Panc1 (cell line): ENCODE data around the gene WDR11. TPM values are rescaled to one million over a fixed set of nuclear protein-coding genes. Genes with fewer than 3 reads are reported as not detected.

Experiments
- ATAC-seq: fragments of 200-7000 bp; cut with Tn5 transposase; 2 replicates; pipeline ENCODE4 v1.9.1; 2020; ENCODE audit warnings: mild to moderate bottlenecking, moderate library complexity
- BruUV-seq: library from RNA; stranded (reverse); fragments of 400-500 nt; replicated peaks from 2 replicates; lab custom pipeline; 2021; lab: Mats Ljungman, UMichigan
- CTCF ChIA-PET: fragments of 300-600 bp; sonication (Branson Sonifier 250); formaldehyde crosslinking; loops from one replicate; lab custom pipeline; 2022; ENCODE audit warnings: antibody characterized with exemption; lab: Charles Lee
- POLR2A ChIA-PET: fragments of 300-600 bp; sonication (Branson Sonifier 250); formaldehyde crosslinking; loops from one replicate; lab custom pipeline; 2022; ENCODE audit warnings: antibody characterized with exemption; lab: Charles Lee
- DNase-seq: peaks from one replicate; pipeline ENCODE4 v3.0.0-alpha.2; 2010; ENCODE audit warnings: low read depth, low spot score
- H3K27ac ChIP-seq: 2 replicates; pipeline ENCODE4 v1.5.1; 2011; ENCODE audit warnings: mild to moderate bottlenecking, low read length, inconsistent platforms
- H3K27me3 ChIP-seq: fragments of 200-500 bp; sonication (Bioruptor generic); 2 replicates; pipeline ENCODE4 v1.6.0; 2014; ENCODE audit warnings: low read length, inconsistent platforms; ENCODE audit not compliant: control insufficient read depth, insufficient read depth
- H3K36me3 ChIP-seq: fragments of 200-500 bp; sonication (Bioruptor generic); 2 replicates; pipeline ENCODE4 v1.5.1; 2014; ENCODE audit warnings: inconsistent platforms, mild to moderate bottlenecking, low read length, moderate library complexity; ENCODE audit not compliant: control insufficient read depth, insufficient read depth
- H3K4me1 ChIP-seq: 2 replicates; pipeline ENCODE4 v1.5.1; 2011; ENCODE audit warnings: inconsistent platforms, mild to moderate bottlenecking, low read length, moderate library complexity; ENCODE audit not compliant: control insufficient read depth, insufficient read depth
- H3K4me3 ChIP-seq, 2 experiments: 2 replicates each; pipeline ENCODE4 v1.5.1; 2011 to 2012; ENCODE audit warnings: low read depth in 2 of 2, low read length in 2 of 2, mild to moderate bottlenecking in 2 of 2, inconsistent platforms in 1 of 2, moderate library complexity in 1 of 2
- H3K9me3 ChIP-seq: fragments of 200-500 bp; sonication (Bioruptor generic); 2 replicates; pipeline ENCODE4 v1.5.1; 2014; ENCODE audit warnings: low read depth, mild to moderate bottlenecking, inconsistent platforms, low read length, moderate library complexity; ENCODE audit not compliant: control insufficient read depth, insufficient read depth
- POLR2AphosphoS5 ChIP-seq: IDR thresholded peaks from 2 replicates; pipeline ENCODE4 v1.6.1; 2012; ENCODE audit warnings: mild to moderate bottlenecking, low read depth, low read length, moderate library complexity
- REST ChIP-seq, 2 experiments: IDR thresholded peaks; 2 replicates each; pipeline ENCODE4 v1.6.1; 2011 to 2012; ENCODE audit warnings: low read depth in 2 of 2, control low read depth in 1 of 2, low read length in 1 of 2, mild to moderate bottlenecking in 1 of 2, moderate library complexity in 1 of 2; ENCODE audit not compliant: insufficient read depth in 1 of 2
- SIN3A ChIP-seq: IDR thresholded peaks from 2 replicates; pipeline ENCODE4 v1.6.1; 2012; ENCODE audit warnings: low read depth, mild to moderate bottlenecking, low read length, moderate library complexity, borderline replicate concordance; ENCODE audit not compliant: insufficient read depth
- TCF7L2 ChIP-seq: IDR thresholded peaks from 2 replicates; pipeline ENCODE4 v1.6.1; 2011; ENCODE audit warnings: mild to moderate bottlenecking, low read depth, low read length, inconsistent platforms
- in situ Hi-C: cut with HindIII; loops from 2 replicates; pipeline ENCODE4 v1.10.0; 2016; ENCODE audit warnings: low sequenced_read_pairs, low pct_unique_long_range_greater_than_20kb
- intact Hi-C: fragments of 100-400 bp; cut with micrococcal nuclease; formaldehyde crosslinking; loops from one replicate; pipeline ENCODE4 v1.10.0; 2022; ENCODE audit not compliant: unreplicated experiment
- total RNA-seq: library from RNA; stranded (reverse); gene quantifications from one replicate; pipeline ENCODE4 v1.2.1, GENCODE V29; 2021; ENCODE audit not compliant: unreplicated experiment
- TF ChIP-seq, protein P1 (sequence below): fragments of 450-650 bp; IDR thresholded peaks from 2 replicates; pipeline ENCODE4 v1.5.1; 2017; ENCODE audit warnings: mild to moderate bottlenecking

Gene WDR11
- total RNA-seq, 1 experiment from 2014 or later, result 59.3 TPM

GRCh38 chr10:120946497-120946896 lies 95.3 kb downstream of the WDR11 start:
- intact Hi-C loops, result no loop called here
- Histone ChIP-seq H3K27ac (no peak overlapping the region), H3K27me3 (peaks cover 18% of the 10 kb centered on the region), H3K4me1 (peaks cover 16% of the 10 kb centered on the region), H3K36me3 (no peaks in the 10 kb centered on the region), H3K9me3 (no peaks in the 10 kb centered on the region), H3K4me3 (no peak overlapping the region)
- ChIA-PET CTCF (interaction anchor here (0.8 kb wide), 1 partner anchor 788 kb away, joined by 8 read pairs; no protein-coding TSS in a partner anchor), POLR2A (no interaction called here)
- in situ Hi-C loops, result no loop called here
- TF ChIP-seq REST (IDR thresholded peaks at IDR 0.05; ENCODE audit: insufficient read depth in 1 of 2, low read depth in 2 of 2, low read length in 1 of 2) (no peak), POLR2AphosphoS5 (no peak), TCF7L2 (no peak), SIN3A (no peak)
- TF ChIP-seq, protein P1, sequence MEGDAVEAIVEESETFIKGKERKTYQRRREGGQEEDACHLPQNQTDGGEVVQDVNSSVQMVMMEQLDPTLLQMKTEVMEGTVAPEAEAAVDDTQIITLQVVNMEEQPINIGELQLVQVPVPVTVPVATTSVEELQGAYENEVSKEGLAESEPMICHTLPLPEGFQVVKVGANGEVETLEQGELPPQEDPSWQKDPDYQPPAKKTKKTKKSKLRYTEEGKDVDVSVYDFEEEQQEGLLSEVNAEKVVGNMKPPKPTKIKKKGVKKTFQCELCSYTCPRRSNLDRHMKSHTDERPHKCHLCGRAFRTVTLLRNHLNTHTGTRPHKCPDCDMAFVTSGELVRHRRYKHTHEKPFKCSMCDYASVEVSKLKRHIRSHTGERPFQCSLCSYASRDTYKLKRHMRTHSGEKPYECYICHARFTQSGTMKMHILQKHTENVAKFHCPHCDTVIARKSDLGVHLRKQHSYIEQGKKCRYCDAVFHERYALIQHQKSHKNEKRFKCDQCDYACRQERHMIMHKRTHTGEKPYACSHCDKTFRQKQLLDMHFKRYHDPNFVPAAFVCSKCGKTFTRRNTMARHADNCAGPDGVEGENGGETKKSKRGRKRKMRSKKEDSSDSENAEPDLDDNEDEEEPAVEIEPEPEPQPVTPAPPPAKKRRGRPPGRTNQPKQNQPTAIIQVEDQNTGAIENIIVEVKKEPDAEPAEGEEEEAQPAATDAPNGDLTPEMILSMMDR, result no peak
- DNase-seq (no peak), ATAC-seq (no peak)
- no TSS peak for BruUV-seq

DNA sequence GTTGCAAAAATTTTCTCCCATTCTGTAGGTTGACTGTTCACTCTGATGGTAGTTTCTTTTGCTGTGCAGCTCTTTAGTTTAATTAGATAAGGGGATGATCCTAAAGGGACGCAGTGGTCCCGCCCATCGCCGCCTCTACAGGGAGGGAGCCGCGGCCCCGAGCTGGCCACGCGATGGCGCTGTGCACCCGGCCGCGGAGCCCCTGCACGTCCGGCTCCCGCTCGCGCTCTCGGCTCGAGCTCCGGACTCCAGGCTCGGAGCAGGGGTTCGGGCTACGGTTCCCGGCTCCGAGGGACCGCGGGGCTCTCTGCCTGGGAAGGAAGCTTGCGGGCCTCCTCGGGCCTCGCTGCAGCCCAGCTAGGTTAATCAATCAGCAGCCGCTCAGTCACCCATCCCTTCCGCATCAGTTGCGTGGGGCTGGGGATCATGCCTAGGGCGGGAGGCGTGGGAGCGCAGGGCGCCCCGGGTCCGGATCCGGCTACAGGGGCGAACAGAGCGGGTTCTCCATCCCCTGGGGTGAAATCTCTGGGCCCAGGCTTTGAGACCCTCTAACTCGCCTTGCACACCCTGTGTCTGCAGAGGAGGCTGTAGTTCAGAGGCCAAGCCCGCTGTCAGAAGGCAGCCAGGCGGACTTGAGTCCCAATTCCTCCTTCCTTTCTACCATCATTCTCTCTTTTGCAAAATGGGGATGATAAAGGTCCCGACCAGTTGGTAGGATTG lies 97.9 kb downstream of the WDR11 start:
- in situ Hi-C loops (no loop called here), intact Hi-C loops (loop anchor here (2.0 kb wide), 1 partner anchor 660 kb away; no protein-coding TSS in a partner anchor)
- peaks cover 8% of the 10 kb centered on the region for H3K4me1 ChIP-seq
- no peak for DNase-seq
- no peaks in the 10 kb centered on the region for H3K36me3 ChIP-seq
- TF ChIP-seq TCF7L2, result no peak
- TF ChIP-seq, protein P1, result peak; percentile 99
- TF ChIP-seq REST (IDR thresholded peaks at IDR 0.05; ENCODE audit: insufficient read depth in 1 of 2, low read depth in 2 of 2, low read length in 1 of 2), result no peak
- ChIA-PET POLR2A (no interaction called here), CTCF (interaction anchor here (0.6 to 1.0 kb wide), 4 partner anchors 48 to 756 kb away, joined by 3 to 5 read pairs (median 4); no protein-coding TSS in a partner anchor)
- H3K4me3 ChIP-seq, result peak overlapping the region; percentile 39 to 64
- ATAC-seq, result peak; percentile 98
- no TSS peak for BruUV-seq
- peaks cover 22% of the 10 kb centered on the region for H3K27me3 ChIP-seq
- no peak overlapping the region for H3K27ac ChIP-seq
- H3K9me3 ChIP-seq, result no peaks in the 10 kb centered on the region
